Endothelial cell (in vitro differentiated cells): ENCODE results near the gene PRPF8. TPM values are rescaled to one million over a fixed set of nuclear protein-coding genes. Genes with fewer than 3 reads are reported as not detected.
A peak's percentile ranks its signal among the peaks of the same experiment; 100 is the strongest.

ENCODE experiments used
- DNase-seq: peaks from one replicate; pipeline ENCODE4 v3.0.0; 2021; ENCODE audit warnings: low spot score
- H3K27ac Mint-ChIP-seq: one replicate; pipeline ENCODE4 v1.8.0; 2021; ENCODE audit warnings: mixed read lengths, inconsistent platforms; ENCODE audit not compliant: unreplicated experiment
- H3K27me3 Mint-ChIP-seq: one replicate; pipeline ENCODE4 v1.8.0; 2021; ENCODE audit warnings: mild to moderate bottlenecking, moderate library complexity, mixed read lengths, inconsistent platforms; ENCODE audit not compliant: unreplicated experiment
- H3K36me3 Mint-ChIP-seq: one replicate; pipeline ENCODE4 v1.8.0; 2021; ENCODE audit warnings: mild to moderate bottlenecking, low read depth, mixed read lengths, inconsistent platforms; ENCODE audit not compliant: unreplicated experiment
- H3K4me1 Mint-ChIP-seq: one replicate; pipeline ENCODE4 v1.8.0; 2021; ENCODE audit warnings: mild to moderate bottlenecking, mixed read lengths, inconsistent platforms; ENCODE audit not compliant: unreplicated experiment
- H3K4me3 Mint-ChIP-seq: one replicate; pipeline ENCODE4 v1.8.0; 2021; ENCODE audit warnings: mild to moderate bottlenecking, mixed read lengths, inconsistent platforms; ENCODE audit not compliant: unreplicated experiment
- H3K9me3 Mint-ChIP-seq: one replicate; pipeline ENCODE4 v1.8.0; 2021; ENCODE audit warnings: mixed read lengths, inconsistent platforms; ENCODE audit not compliant: unreplicated experiment
- total RNA-seq: library from RNA; stranded (reverse); fragmentation: NEBNext Ultra II Directional; extraction: Animal tissue kit (Norgen Biotek cat#: 25700); gene quantifications from one replicate; pipeline ENCODE4 v1.2.1, GENCODE V29; 2021; ENCODE audit not compliant: unreplicated experiment
- TF ChIP-seq, protein P1 (sequence below): fragments of 200-600 bp; sonication (generic); IDR thresholded peaks from one replicate; pipeline ENCODE4 v1.5.0; 2021; ENCODE audit warnings: antibody characterized with exemption; ENCODE audit not compliant: unreplicated experiment

The PRPF8 gene
- total RNA-seq, 1 donor from 2014 or later, result 295 TPM

DNA sequence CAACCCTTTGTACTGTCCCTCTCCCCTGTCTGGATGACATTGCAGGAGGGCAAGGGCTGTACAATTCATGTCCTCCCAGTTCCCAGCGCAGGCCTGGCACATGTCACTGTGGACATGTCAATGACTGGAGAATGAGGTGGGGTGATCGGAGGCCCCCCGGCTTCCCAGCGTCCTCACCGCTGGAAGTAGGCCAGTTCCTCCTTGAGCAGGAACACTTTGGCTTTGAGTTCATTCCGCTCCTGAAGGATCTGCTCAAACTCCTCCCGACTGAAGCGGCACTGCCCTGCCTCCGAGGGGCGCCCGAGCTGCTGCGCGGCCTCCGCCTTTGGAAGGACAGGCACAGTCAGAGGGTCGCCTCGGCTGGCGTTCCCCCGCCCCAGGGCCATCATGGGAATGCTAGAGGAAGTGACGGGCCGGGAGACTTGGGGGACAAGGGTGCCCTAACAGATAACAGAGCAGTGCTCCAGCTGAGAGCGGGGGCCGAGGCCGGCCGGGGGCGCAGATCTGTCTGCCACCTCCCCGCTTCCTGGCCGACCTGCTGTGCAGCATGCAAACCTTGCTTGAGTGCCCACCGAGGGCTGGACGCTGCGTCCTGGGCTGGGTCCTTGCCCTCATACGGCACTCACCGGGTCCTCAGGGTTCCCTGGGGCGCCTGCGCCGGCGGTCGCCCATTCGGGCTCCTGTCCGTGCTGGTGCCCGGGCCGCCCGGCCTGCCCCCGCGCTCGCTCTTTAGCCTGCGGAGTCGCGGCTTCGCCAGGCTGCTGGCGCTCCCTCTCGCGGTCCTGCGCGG is 36.3 kb downstream of the PRPF8 start:
- H3K27me3 Mint-ChIP-seq, result peaks cover 16% of the 10 kb centered on the region
- no peaks in the 10 kb centered on the region for H3K9me3 Mint-ChIP-seq
- TF ChIP-seq, protein P1, sequence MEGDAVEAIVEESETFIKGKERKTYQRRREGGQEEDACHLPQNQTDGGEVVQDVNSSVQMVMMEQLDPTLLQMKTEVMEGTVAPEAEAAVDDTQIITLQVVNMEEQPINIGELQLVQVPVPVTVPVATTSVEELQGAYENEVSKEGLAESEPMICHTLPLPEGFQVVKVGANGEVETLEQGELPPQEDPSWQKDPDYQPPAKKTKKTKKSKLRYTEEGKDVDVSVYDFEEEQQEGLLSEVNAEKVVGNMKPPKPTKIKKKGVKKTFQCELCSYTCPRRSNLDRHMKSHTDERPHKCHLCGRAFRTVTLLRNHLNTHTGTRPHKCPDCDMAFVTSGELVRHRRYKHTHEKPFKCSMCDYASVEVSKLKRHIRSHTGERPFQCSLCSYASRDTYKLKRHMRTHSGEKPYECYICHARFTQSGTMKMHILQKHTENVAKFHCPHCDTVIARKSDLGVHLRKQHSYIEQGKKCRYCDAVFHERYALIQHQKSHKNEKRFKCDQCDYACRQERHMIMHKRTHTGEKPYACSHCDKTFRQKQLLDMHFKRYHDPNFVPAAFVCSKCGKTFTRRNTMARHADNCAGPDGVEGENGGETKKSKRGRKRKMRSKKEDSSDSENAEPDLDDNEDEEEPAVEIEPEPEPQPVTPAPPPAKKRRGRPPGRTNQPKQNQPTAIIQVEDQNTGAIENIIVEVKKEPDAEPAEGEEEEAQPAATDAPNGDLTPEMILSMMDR, result no peak
- peaks cover 34% of the 10 kb centered on the region for H3K4me1 Mint-ChIP-seq
- peak; percentile 46 for DNase-seq
- no peak overlapping the region for H3K27ac Mint-ChIP-seq
- H3K4me3 Mint-ChIP-seq, result peak overlapping the region; percentile 69
- H3K36me3 Mint-ChIP-seq, result peaks cover 21% of the 10 kb centered on the region

DNA sequence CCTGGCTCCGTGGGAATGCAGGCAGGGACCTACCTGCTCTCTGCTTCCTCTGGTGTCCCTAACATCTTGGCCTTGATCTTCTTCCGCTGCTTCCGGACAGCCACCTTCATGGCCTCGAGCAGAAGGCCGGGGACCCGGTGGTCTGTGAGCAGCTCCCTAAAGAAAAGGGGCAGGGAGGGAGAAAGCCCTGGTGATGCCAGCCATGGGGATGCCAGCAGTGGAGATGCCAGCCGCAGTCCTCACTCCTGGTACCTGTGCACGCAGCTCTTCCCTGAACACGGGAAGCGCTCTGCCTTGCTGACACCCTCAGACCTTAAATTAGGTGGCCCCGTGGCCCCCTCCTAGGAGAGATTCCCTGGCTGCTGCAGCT is 36.9 kb downstream of the PRPF8 start:
- peaks cover 16% of the 10 kb centered on the region for H3K36me3 Mint-ChIP-seq

DNA sequence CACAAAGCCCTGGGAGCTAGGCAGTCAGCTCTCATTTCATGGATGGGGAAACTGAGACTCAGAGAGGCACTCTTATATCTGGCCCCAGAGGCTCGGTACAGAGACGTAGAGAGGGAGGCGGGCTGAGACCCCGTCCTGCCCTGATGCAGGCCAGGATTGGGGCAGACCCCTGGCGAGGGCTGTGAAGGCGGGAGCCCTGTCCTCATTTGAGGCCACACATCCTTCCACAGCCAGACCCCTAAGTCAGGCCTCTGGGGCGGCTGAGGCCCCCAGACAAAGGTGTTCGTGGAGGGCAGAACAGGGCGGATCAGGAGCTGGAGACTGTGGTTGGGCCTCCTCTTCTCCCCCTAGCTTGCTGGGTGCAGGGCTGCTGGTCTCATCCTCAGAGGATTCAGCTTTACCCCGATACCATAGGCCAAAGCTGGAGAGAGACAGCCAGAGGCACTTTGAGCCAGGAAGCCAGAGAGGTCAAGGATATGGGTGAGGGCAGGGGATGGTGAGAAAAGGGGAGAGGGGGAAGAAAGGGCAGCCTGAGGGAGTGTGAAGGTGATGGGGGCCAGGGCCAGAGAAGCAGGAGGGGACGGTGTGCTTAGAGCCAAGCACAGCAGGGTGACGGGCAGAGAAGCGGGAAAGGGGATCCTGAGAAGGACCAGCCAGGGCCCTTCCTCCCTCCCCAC is 38.3 kb downstream of the PRPF8 start:
- H3K9me3 Mint-ChIP-seq, result no peaks in the 10 kb centered on the region
- H3K27me3 Mint-ChIP-seq, result peaks cover 20% of the 10 kb centered on the region
- H3K4me3 Mint-ChIP-seq, result peak overlapping the region; percentile 94
- peaks cover 40% of the 10 kb centered on the region for H3K4me1 Mint-ChIP-seq
- peaks cover 17% of the 10 kb centered on the region for H3K36me3 Mint-ChIP-seq
- H3K27ac Mint-ChIP-seq, result peak overlapping the region; percentile 93
- no peak for DNase-seq
- TF ChIP-seq, protein P1, result no peak

More for the DNA sequence above, 36.9 kb downstream of the PRPF8 start:
- no peak for DNase-seq
- TF ChIP-seq, protein P1, result no peak
- peaks cover 16% of the 10 kb centered on the region for H3K27me3 Mint-ChIP-seq
- H3K9me3 Mint-ChIP-seq, result no peaks in the 10 kb centered on the region
- peaks cover 34% of the 10 kb centered on the region for H3K4me1 Mint-ChIP-seq
- H3K4me3 Mint-ChIP-seq, result peak overlapping the region; percentile 15
- no peak overlapping the region for H3K27ac Mint-ChIP-seq

DNA sequence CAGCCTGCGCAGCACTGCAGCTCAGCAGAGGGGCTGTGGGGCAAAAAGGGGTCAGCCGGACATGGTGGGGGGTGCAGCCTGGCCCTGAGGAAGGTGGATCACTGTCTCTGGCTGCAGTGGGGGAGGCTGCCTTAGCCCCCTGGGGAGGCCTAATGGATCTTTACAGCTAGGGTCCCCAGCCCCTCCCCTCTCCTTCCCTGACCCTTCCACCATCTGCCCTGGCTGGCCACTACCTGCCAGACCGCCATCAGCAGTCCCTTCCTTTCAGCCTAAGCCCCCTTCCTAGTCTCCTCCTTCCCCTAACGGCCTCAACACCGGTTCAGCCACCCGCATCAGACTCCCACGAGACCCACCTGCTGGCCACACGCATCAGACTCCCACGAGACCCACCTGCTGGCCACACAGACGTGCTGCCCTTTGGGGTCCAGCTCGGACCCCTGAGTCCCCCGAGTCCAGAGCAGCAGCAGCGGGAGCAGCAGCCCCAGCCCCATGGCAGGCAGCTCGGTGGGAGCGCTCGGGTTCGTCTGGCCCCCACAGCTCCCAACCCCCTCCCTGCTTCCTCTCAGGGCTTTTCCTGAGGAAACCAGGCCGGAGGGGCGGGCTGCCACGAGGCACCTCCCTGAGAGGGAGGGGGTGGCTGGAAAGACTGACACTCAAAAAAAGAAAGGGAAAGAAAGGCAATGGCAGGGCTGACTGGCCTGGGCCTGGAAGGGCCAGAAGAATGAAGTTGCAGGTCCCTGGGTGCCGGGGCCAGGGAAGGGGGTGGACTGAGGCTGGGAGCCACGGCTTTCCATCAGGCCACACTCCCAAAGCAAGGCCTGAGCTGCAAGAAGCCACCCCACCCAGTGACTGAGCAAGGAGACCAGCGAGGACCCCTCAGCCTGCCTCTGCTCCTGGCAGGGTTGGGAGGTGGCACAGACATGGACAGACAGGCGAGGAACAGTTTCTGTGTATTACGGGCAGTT is 39.2 kb downstream of the PRPF8 start, which contains the start of gene SCARF1:
TSS of gene SCARF1 (minus strand) at position 526 of the 965 bp plus-strand sequence. CDS start at position 491, 35 bp downstream.
- TF ChIP-seq, protein P1, result no peak
- Mint-ChIP-seq H3K27me3 (peaks cover 26% of the 10 kb centered on the region), H3K4me3 (peak within 1 kb of the TSS; percentile 94), H3K9me3 (no peaks in the 10 kb centered on the region), H3K4me1 (peaks cover 47% of the 10 kb centered on the region), H3K36me3 (peaks cover 23% of the 10 kb centered on the region), H3K27ac (peak within 1 kb of the TSS; percentile 93)
- DNase-seq, result peak; percentile 78
